Loucy (cell line): ENCODE data around the gene PERCC1.

ENCODE experiments used
- CTCF ChIP-seq: fragments of 200-600 bp; sonication (generic); conservative IDR thresholded peaks from 2 replicates; pipeline ENCODE4 v1.5.1; 2014; ENCODE audit warnings: mild to moderate bottlenecking, antibody characterized with exemption, low read length
- EZH2phosphoT487 ChIP-seq: fragments of 200-600 bp; IDR thresholded peaks from 2 replicates; pipeline ENCODE4 v1.6.1; 2018; ENCODE audit warnings: antibody characterized with exemption, mild to moderate bottlenecking, moderate library complexity, borderline replicate concordance

GRCh38 chr16:1434644-1435592 lies 4.0 kb downstream of the PERCC1 start:
- TF ChIP-seq CTCF (no peak), EZH2phosphoT487 (no peak)
